NT2/D1 (cell line): ENCODE data around the gene MPC1.

Experiments used
- SUZ12 ChIP-seq: IDR thresholded peaks from 2 replicates; pipeline ENCODE4 v1.6.1; 2011; ENCODE audit not compliant: insufficient read length, insufficient read depth; ENCODE audit errors: extremely low read depth
- YY1 ChIP-seq: IDR thresholded peaks from 2 replicates; pipeline ENCODE4 v1.6.1; 2011; ENCODE audit not compliant: insufficient read length, insufficient read depth
- ZNF274 ChIP-seq: IDR thresholded peaks from 2 replicates; pipeline ENCODE4 v1.6.1; 2011; ENCODE audit warnings: mild to moderate bottlenecking, low read depth, low read length

- TF ChIP-seq ZNF274 = no peak
- no peak for TF ChIP-seq YY1
- TF ChIP-seq SUZ12 = no peak
Measured at GRCh38 chr6:166381733-166382499, 824 bp downstream of the MPC1 start.
